Measurements from ENCODE around the gene PASK. TPM values are rescaled to one million over a fixed set of nuclear protein-coding genes. Genes with fewer than 3 reads are reported as not detected.

PASK gene
- total RNA-seq, 4 donors from 2014 or later: 1.6 to 6.5 (median 4.4) TPM

- TF ChIP-seq EP300 (IDR thresholded peaks at IDR 0.05): no peak
- TF ChIP-seq CTCF (IDR thresholded peaks at IDR 0.05): no peak
- no peak for TF ChIP-seq POLR2A (IDR thresholded peaks at IDR 0.05)
- TF ChIP-seq POLR2AphosphoS5 (IDR thresholded peaks at IDR 0.05): no peak
- Histone ChIP-seq H3K27ac (no peak overlapping the region), H3K36me3 (peaks cover 0 to 16% of the 10 kb centered on the region in 2 donors), H3K27me3 (no peaks in the 10 kb centered on the region), H3K9me3 (no peaks in the 10 kb centered on the region), H3K4me3 (no peak overlapping the region), H3K4me1 (no peaks in the 10 kb centered on the region)
- ATAC-seq: no peak
- 94% methylated on average over 3 of the region's 14 CpGs; no CpG with 5 or more reads in 1 of the 2 donors for WGBS, 2 donors (ENCODE audit: low coverage in 1 of 2)
Observed at GRCh38 chr2:241132538-241133435, 16.5 kb downstream of the PASK start.

DNA sequence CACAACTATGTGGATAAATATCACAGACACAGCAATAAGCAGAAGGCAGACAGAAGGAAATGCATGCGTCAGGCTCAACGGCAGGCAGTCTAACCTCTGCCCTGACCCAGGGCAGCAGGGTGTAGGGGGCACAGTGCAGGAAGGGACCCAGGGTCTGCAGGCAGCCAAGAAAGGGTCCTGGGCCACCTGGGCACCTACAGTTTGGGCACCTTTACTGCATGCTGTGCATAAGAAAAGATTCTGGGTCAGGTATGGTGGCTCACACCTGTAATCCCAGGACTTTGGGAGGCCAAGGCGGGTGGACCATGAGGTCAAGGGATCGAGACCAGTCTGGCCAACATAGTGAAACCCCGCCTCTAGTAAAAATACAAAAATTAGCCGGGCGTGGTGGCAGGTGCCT is 17.7 kb downstream of the PASK start:
- ATAC-seq: no peak
- TF ChIP-seq POLR2A (IDR thresholded peaks at IDR 0.05): no peak
- no peak for TF ChIP-seq EP300 (IDR thresholded peaks at IDR 0.05)
- TF ChIP-seq CTCF (IDR thresholded peaks at IDR 0.05): no peak
- TF ChIP-seq POLR2AphosphoS5 (IDR thresholded peaks at IDR 0.05): no peak
- H3K36me3 ChIP-seq: peaks cover 0 to 9% of the 10 kb centered on the region in 2 donors
- WGBS, 2 donors (ENCODE audit: low coverage in 1 of 2): 92% methylated on average over 5 to 6 of the region's 7 CpGs
- no peaks in the 10 kb centered on the region for H3K27me3 ChIP-seq
- H3K27ac ChIP-seq: no peak overlapping the region
- H3K9me3 ChIP-seq: no peaks in the 10 kb centered on the region
- no peaks in the 10 kb centered on the region for H3K4me1 ChIP-seq
- H3K4me3 ChIP-seq: no peak overlapping the region

DNA sequence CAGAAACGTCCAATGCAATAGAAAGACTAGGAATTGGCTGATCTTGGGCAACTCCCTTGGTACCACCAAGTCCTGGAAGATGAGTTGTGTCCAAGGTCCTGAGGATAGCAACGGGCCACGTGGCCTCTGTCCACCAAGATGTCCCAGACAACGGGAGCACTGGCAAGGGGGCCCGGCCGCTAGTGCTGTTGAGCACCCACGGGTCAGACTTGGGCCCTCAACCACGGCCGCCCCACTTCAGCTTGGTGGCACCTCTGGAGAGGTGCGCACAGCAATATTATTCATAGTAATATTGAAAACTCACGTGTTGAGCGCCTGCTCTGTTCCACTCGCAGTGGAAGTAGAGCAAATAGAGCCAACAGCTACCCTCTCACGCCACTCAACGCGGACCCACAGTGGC is 19.0 kb downstream of the PASK start:
- Histone ChIP-seq H3K9me3 (no peaks in the 10 kb centered on the region), H3K36me3 (peaks cover 0 to 12% of the 10 kb centered on the region in 2 donors), H3K4me1 (no peaks in the 10 kb centered on the region), H3K27ac (no peak overlapping the region), H3K4me3 (no peak overlapping the region), H3K27me3 (no peaks in the 10 kb centered on the region)
- ATAC-seq: no peak
- TF ChIP-seq CTCF (IDR thresholded peaks at IDR 0.05): no peak
- no peak for TF ChIP-seq EP300 (IDR thresholded peaks at IDR 0.05)
- no peak for TF ChIP-seq POLR2AphosphoS5 (IDR thresholded peaks at IDR 0.05)
- TF ChIP-seq POLR2A (IDR thresholded peaks at IDR 0.05): no peak
- 95% methylated on average over 11 of the region's 16 CpGs; no CpG with 5 or more reads in 1 of the 2 donors for WGBS, 2 donors (ENCODE audit: low coverage in 1 of 2)

- ATAC-seq: no peak
- H3K27ac ChIP-seq: no peak overlapping the region
- H3K4me3 ChIP-seq: no peak overlapping the region
- H3K4me1 ChIP-seq: no peaks in the 10 kb centered on the region
- 94 to 100% methylated on average over 1 to 3 of the region's 12 CpGs for WGBS, 2 donors (ENCODE audit: low coverage in 1 of 2)
- H3K27me3 ChIP-seq: no peaks in the 10 kb centered on the region
- peaks cover 0 to 12% of the 10 kb centered on the region in 2 donors for H3K36me3 ChIP-seq
- TF ChIP-seq POLR2A (IDR thresholded peaks at IDR 0.05) (no peak), EP300 (IDR thresholded peaks at IDR 0.05) (no peak), POLR2AphosphoS5 (IDR thresholded peaks at IDR 0.05) (no peak), CTCF (IDR thresholded peaks at IDR 0.05) (no peak)
- H3K9me3 ChIP-seq: no peaks in the 10 kb centered on the region
Observed at GRCh38 chr2:241129086-241129871, 20.0 kb downstream of the PASK start.

Measured in gastroesophageal sphincter (tissue), 4 donors.